Activated CD8-positive, alpha-beta T cell treated with anti-CD3 and anti-CD28 coated beads for 36 hours (primary cell): Measurements from ENCODE around the gene LIX1. TPM values are rescaled to one million over a fixed set of nuclear protein-coding genes. Genes with fewer than 3 reads are reported as not detected.
A peak's percentile ranks its signal among the peaks of the same experiment; 100 is the strongest.
"Not testable (repeated sequence)": the region's sequence is repeated elsewhere in the genome, so short reads cannot be mapped to it uniquely, and the experiment has no call there.

Experiments
- ATAC-seq: fragments of 200-7000 bp; cut with Tn5 transposase; one replicate; pipeline ENCODE4 v1.10.0; 2021; ENCODE audit warnings: mild to moderate bottlenecking, moderate library complexity
- CTCF ChIA-PET: fragments of 350-600 bp; sonication (Branson Sonifier 250); formaldehyde crosslinking; loops from one replicate; lab custom pipeline; 2021; ENCODE audit warnings: antibody characterized with exemption; lab: Charles Lee
- POLR2A ChIA-PET: fragments of 350-600 bp; sonication (Branson Sonifier 250); formaldehyde crosslinking; loops from one replicate; lab custom pipeline; 2021; ENCODE audit warnings: antibody characterized with exemption; lab: Charles Lee
- DNase-seq: peaks from one replicate; pipeline ENCODE4 v3.0.0-alpha.2; 2020
- H3K27ac Mint-ChIP-seq: one replicate; pipeline ENCODE4 v1.8.0; 2021; ENCODE audit warnings: mild to moderate bottlenecking, mixed read lengths
- H3K27me3 Mint-ChIP-seq: one replicate; pipeline ENCODE4 v1.8.0; 2021; ENCODE audit warnings: mixed read lengths
- H3K36me3 Mint-ChIP-seq: one replicate; pipeline ENCODE4 v1.8.0; 2021; ENCODE audit warnings: low read depth, mixed read lengths
- H3K4me1 Mint-ChIP-seq: one replicate; pipeline ENCODE4 v1.8.0; 2021; ENCODE audit warnings: low read depth, mixed read lengths
- H3K4me3 Mint-ChIP-seq: one replicate; pipeline ENCODE4 v1.8.0; 2021; ENCODE audit warnings: mild to moderate bottlenecking, moderate library complexity, mixed read lengths
- H3K9me3 Mint-ChIP-seq: one replicate; pipeline ENCODE4 v1.8.0; 2021; ENCODE audit warnings: mixed read lengths
- intact Hi-C: fragments of 100-400 bp; cut with micrococcal nuclease; formaldehyde crosslinking; loops from one replicate; pipeline ENCODE4 v1.10.0; 2022
- total RNA-seq, 2 experiments: library from RNA; stranded (reverse); gene quantifications; one replicate each; pipeline ENCODE4 v1.2.3, GENCODE V29; 2021
- TF ChIP-seq, protein P1 (sequence below): fragments of 200-600 bp; IDR thresholded peaks from one replicate; pipeline ENCODE4 v1.8.0; 2022; ENCODE audit warnings: antibody characterized with exemption, mild to moderate bottlenecking

Gene LIX1
- not detected for total RNA-seq

DNA sequence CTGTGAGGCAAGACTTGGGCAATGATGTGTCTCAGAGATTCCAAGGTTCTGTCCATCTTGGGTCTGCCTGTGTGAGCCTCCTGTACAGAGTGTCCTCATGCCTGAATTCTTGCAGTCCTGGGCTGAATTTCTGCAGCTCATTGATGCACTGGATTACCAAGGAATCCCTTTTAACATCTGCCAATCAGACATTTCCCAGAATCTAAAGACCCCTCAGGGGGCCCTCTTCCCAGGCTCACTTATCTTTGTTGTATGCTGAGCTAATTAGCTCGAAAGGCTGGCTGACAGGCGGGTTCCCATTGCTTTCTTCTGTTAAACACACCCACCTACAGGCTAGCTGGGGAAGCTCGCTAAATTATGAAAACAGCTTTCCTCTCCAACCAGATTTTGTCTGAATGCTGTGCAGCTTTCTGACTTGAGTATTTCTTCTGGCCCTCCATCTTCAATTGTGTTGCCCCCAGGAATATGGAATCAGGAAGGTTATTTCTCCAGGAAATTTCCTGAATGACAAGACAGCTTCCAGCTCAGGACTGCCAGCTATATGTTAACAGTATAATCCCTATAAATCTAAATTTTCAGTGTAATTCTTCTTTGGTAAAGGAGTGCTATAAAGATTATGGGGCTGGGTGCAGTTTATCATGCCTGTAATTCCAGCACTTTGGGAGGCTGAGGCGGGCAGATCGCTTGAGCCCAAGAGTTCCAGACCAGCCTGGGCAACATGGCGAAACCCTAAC lies at the start of gene LIX1:
LIX1 (minus strand) TSS at position 91 of the 734 bp plus-strand sequence; CDS start at position 56, 35 bp downstream.
- no peaks in the 10 kb centered on the region for H3K9me3 Mint-ChIP-seq
- intact Hi-C loops, result loop anchor here (2.0 to 5.0 kb wide), 2 partner anchors 146 to 270 kb away; no protein-coding TSS in a partner anchor
- no peak within 1 kb of the TSS for H3K4me3 Mint-ChIP-seq
- TF ChIP-seq, protein P1, sequence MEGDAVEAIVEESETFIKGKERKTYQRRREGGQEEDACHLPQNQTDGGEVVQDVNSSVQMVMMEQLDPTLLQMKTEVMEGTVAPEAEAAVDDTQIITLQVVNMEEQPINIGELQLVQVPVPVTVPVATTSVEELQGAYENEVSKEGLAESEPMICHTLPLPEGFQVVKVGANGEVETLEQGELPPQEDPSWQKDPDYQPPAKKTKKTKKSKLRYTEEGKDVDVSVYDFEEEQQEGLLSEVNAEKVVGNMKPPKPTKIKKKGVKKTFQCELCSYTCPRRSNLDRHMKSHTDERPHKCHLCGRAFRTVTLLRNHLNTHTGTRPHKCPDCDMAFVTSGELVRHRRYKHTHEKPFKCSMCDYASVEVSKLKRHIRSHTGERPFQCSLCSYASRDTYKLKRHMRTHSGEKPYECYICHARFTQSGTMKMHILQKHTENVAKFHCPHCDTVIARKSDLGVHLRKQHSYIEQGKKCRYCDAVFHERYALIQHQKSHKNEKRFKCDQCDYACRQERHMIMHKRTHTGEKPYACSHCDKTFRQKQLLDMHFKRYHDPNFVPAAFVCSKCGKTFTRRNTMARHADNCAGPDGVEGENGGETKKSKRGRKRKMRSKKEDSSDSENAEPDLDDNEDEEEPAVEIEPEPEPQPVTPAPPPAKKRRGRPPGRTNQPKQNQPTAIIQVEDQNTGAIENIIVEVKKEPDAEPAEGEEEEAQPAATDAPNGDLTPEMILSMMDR, result peak; percentile 63
- ATAC-seq (peak; percentile 86), DNase-seq (peak; percentile 57)
- POLR2A ChIA-PET, result interaction anchor here (1.2 kb wide), 1 partner anchor 47 kb away, joined by 5 read pairs; no protein-coding TSS in a partner anchor
- H3K4me1 Mint-ChIP-seq, result no peaks in the 10 kb centered on the region
- H3K36me3 Mint-ChIP-seq, result no peaks in the 10 kb centered on the region
- peaks cover 8% of the 10 kb centered on the region for H3K27me3 Mint-ChIP-seq
- CTCF ChIA-PET, result interaction anchor here (0.8 to 2.8 kb wide), 31 partner anchors 9 to 396 kb away, joined by 3 to 34 read pairs (median 5); no protein-coding TSS in a partner anchor
- H3K27ac Mint-ChIP-seq, result no peak within 1 kb of the TSS

DNA sequence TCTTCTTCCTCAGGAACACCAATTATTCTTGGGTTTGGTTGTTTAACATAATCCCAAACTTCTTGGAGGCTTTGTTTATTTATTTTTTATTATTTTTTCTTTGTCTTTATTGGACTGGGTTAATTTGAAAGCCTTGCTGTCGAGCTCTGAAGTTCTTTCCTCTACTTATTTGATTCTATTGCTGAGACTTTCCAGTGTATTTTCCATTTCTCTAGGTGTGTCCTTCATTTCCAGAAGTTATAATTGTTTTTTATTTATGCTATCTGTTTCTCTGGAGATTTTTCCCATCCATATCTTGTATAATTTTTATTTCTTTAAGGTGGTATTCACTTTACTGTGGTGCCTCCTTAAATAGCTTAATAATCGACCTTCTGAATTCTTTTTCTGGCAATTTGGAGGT lies 49.5 kb upstream of the LIX1 start:
- ChIA-PET POLR2A (interaction anchor here (0.6 kb wide), 1 partner anchor 14 kb away, joined by 6 read pairs; no protein-coding TSS in a partner anchor), CTCF (no interaction called here)
- peaks cover 7% of the 10 kb centered on the region for H3K9me3 Mint-ChIP-seq
- ATAC-seq, result no peak
- H3K27ac Mint-ChIP-seq, result no peak overlapping the region
- peaks cover 7% of the 10 kb centered on the region for H3K36me3 Mint-ChIP-seq
- H3K4me3 Mint-ChIP-seq, result no peak overlapping the region
- intact Hi-C loops, result no loop called here
- TF ChIP-seq, protein P1, result no peak
- no peak for DNase-seq
- peaks cover 3% of the 10 kb centered on the region for H3K27me3 Mint-ChIP-seq
- peaks cover 8% of the 10 kb centered on the region for H3K4me1 Mint-ChIP-seq

DNA sequence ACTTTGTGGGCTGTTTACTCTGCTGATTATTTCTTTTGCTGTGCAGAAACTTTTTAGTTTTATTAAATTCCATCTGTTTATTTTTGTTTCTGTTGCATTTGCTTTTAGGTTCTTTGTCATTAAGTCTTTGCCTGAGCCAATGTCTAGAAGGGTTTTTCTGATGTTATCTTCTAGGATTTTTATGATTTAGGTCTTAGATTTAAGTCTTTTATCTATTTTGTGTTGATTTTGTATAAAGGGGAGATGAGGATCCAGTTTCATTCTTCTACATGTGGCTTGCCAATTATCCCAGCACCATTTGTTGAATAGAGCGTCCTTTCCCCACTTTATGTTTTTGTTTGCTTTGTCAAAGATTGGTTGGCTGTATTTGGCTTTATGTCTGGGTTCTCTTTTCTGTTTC lies 47.1 kb upstream of the LIX1 start:
- POLR2A ChIA-PET, DNase-seq, CTCF ChIA-PET, H3K27ac Mint-ChIP-seq, H3K36me3 Mint-ChIP-seq, H3K9me3 Mint-ChIP-seq, intact Hi-C loops, ATAC-seq, H3K4me3 Mint-ChIP-seq, H3K4me1 Mint-ChIP-seq, H3K27me3 Mint-ChIP-seq: not testable (repeated sequence)

DNA sequence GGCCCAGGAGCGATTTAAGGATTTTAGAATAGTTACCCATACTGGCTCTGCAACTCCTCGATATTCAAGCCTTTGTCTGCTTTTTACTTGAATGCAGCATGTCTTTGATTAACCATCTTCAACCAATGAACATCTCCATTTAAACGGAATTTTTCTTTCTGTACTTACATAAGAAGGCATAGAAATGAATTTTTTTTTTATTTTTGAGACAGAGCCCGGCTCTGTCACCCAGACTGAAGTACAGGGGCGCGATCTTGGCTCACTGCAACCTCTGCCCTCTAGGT lies 41.5 kb upstream of the LIX1 start:
- ChIA-PET CTCF (no interaction called here), POLR2A (no interaction called here)
- Mint-ChIP-seq H3K27ac (peak overlapping the region; percentile 100), H3K9me3 (peaks cover 4% of the 10 kb centered on the region), H3K36me3 (peaks cover 21% of the 10 kb centered on the region), H3K27me3 (no peaks in the 10 kb centered on the region), H3K4me3 (peak overlapping the region; percentile 91), H3K4me1 (peaks cover 32% of the 10 kb centered on the region)
- intact Hi-C loops, result loop anchor here (5.0 kb wide), 1 partner anchor 522 kb away; the partner anchor contains the start of gene CAST
- TF ChIP-seq, protein P1, result no peak
- no peak for ATAC-seq
- DNase-seq, result no peak

DNA sequence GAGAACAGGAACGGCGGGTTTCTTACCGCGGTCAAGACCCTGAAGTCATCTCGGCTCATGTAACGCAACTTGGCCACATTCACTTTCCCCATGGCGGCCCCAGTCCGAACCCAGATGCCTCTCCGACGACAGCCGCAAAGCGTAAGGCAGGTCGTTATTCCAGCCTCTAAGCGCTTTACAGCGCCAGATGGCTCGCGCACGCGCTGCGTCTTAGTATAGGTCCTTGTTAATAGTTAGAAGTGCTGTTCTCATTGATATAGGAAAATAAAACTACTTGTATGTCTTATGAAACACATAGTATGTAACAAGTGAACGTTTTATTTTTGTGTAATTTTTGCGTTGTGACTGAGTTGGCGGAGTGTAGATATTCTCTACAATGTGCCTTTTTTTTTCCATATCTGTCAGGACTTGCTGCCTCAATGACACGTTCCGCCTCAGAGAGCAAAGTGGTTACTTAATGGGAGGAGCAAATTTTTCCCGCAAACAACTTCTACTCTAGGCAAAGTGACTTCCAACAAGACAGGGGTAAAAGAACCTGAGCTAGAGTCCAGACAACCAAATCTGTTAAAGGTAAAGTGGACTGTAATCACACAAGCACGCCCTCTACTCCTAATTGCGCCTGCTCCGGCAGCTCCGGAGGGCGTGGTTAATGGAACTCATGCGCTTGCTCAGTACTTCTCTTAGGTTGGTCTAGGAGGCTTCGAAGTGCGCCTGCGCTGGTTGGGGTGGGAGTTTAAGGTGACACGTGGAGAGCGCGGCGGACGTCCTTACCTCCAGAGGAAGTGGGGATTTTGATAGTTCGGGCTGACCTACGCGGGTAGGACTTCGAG lies 40.9 kb upstream of the LIX1 start, which contains the start of gene RIOK2:
RIOK2 (minus strand) TSS at position 148 of the 830 bp plus-strand sequence; CDS start at position 92, 56 bp downstream.
- Mint-ChIP-seq H3K9me3 (peaks cover 4% of the 10 kb centered on the region), H3K27me3 (no peaks in the 10 kb centered on the region), H3K27ac (peak within 1 kb of the TSS; percentile 100), H3K4me3 (peak within 1 kb of the TSS; percentile 91), H3K4me1 (peaks cover 32% of the 10 kb centered on the region), H3K36me3 (peaks cover 27% of the 10 kb centered on the region)
- ATAC-seq (peak; percentile 93), DNase-seq (peak; percentile 97)
- TF ChIP-seq, protein P1, result no peak
- ChIA-PET POLR2A (no interaction called here), CTCF (interaction anchor here (1.5 to 3.4 kb wide), 2 partner anchors 20 to 22 kb away, joined by 4 to 12 read pairs; no protein-coding TSS in a partner anchor)
- intact Hi-C loops, result loop anchor here (5.0 kb wide), 1 partner anchor 521 kb away; the partner anchor contains the start of gene CAST
